Measurements from ENCODE around the gene KRTAP13-4.

Gene KRTAP13-4, protein sequence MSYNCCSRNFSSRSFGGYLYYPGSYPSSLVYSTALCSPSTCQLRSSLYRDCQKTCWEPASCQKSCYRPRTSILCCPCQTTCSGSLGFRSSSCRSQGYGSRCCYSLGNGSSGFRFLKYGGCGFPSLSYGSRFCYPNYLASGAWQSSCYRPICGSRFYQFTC

DNA sequence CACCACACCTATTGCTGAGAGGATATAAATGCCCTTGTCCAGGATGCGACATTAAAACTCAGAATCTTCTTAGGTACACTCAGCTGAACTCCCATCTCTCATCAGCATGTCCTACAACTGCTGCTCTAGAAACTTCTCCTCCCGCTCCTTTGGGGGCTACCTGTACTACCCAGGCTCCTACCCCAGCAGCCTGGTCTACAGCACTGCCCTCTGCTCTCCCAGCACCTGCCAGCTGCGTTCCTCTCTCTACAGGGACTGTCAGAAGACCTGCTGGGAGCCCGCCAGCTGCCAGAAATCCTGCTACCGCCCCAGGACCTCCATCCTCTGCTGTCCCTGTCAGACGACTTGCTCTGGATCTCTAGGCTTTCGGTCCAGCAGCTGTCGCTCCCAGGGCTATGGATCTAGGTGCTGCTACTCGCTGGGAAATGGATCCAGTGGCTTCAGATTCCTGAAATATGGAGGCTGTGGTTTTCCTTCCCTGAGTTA is at the start of gene KRTAP13-4:
Gene KRTAP13-4, plus strand, starts transcription at position 51 of the 486 bp plus-strand sequence. Its CDS starts 56 bp downstream, at position 107.
- Histone ChIP-seq H3K79me2 (ENCODE audit: control insufficient read depth, low read length) (no peaks in the 10 kb centered on the region), H4K20me1 (ENCODE audit: control insufficient read depth, insufficient read depth, low read depth, low read length) (no peaks in the 10 kb centered on the region), H3K4me1 (ENCODE audit: control insufficient read depth, low read length) (no peaks in the 10 kb centered on the region), H3K9me3 (ENCODE audit: control insufficient read depth, insufficient read depth, low read length) (no peaks in the 10 kb centered on the region), H3K4me2 (ENCODE audit: low read length) (no peak within 1 kb of the TSS), H3K4me3 (ENCODE audit: low read length) (no peak within 1 kb of the TSS), H3K27ac (ENCODE audit: low read depth, low read length) (no peak within 1 kb of the TSS), H3F3A (ENCODE audit: control insufficient read depth, insufficient read depth) (no peaks in the 10 kb centered on the region), H3K36me3 (ENCODE audit: control insufficient read depth, low read length) (no peaks in the 10 kb centered on the region), H3K27me3 (ENCODE audit: control insufficient read depth, low read length) (no peaks in the 10 kb centered on the region), H3K9me2 (replicated peaks; ENCODE audit: control insufficient read depth, low read length) (no peaks in the 10 kb centered on the region)
- TF ChIP-seq, protein P1, sequence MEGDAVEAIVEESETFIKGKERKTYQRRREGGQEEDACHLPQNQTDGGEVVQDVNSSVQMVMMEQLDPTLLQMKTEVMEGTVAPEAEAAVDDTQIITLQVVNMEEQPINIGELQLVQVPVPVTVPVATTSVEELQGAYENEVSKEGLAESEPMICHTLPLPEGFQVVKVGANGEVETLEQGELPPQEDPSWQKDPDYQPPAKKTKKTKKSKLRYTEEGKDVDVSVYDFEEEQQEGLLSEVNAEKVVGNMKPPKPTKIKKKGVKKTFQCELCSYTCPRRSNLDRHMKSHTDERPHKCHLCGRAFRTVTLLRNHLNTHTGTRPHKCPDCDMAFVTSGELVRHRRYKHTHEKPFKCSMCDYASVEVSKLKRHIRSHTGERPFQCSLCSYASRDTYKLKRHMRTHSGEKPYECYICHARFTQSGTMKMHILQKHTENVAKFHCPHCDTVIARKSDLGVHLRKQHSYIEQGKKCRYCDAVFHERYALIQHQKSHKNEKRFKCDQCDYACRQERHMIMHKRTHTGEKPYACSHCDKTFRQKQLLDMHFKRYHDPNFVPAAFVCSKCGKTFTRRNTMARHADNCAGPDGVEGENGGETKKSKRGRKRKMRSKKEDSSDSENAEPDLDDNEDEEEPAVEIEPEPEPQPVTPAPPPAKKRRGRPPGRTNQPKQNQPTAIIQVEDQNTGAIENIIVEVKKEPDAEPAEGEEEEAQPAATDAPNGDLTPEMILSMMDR (IDR thresholded peaks at IDR 0.05; ENCODE audit: low read depth, low read length, poor library complexity, severe bottlenecking) = no peak
- TF ChIP-seq EZH2phosphoT487 (IDR thresholded peaks at IDR 0.05; ENCODE audit: borderline replicate concordance, low read length) = no peak

DNA sequence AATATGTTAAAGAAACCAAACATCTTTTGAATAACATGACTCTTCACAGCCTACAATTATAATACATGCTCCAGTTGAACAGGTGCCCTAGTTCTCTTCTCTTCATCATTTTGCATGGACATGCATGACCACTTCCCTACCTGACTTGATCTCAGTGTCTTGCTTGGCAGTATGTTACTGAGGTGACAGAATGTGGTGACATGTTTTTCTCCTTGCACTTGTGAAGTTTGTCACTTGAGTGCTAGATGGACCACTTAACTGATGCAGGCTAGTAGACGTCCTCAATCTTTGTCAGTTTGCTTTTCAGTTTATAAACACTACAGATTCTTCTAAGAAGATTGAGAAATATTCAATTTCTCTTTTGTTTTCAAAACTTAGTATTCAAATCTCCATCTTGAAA is 47.8 kb upstream of the KRTAP13-4 start:
- no peaks in the 10 kb centered on the region for H3K9me3 ChIP-seq (ENCODE audit: control insufficient read depth, insufficient read depth, low read length)
- no peaks in the 10 kb centered on the region for H3K4me1 ChIP-seq (ENCODE audit: control insufficient read depth, low read length)
- H3K9me2 ChIP-seq (replicated peaks; ENCODE audit: control insufficient read depth, low read length) = no peaks in the 10 kb centered on the region
- no peaks in the 10 kb centered on the region for H3K36me3 ChIP-seq (ENCODE audit: control insufficient read depth, low read length)
- no peaks in the 10 kb centered on the region for H4K20me1 ChIP-seq (ENCODE audit: control insufficient read depth, insufficient read depth, low read depth, low read length)
- no peaks in the 10 kb centered on the region for H3K27me3 ChIP-seq (ENCODE audit: control insufficient read depth, low read length)
- no peaks in the 10 kb centered on the region for H3F3A ChIP-seq (ENCODE audit: control insufficient read depth, insufficient read depth)
- H3K79me2 ChIP-seq (ENCODE audit: control insufficient read depth, low read length) = no peaks in the 10 kb centered on the region
- TF ChIP-seq, protein P1 (IDR thresholded peaks at IDR 0.05; ENCODE audit: low read depth, low read length, poor library complexity, severe bottlenecking) = no peak
- no peak for TF ChIP-seq EZH2phosphoT487 (IDR thresholded peaks at IDR 0.05; ENCODE audit: borderline replicate concordance, low read length)
- H3K27ac ChIP-seq (ENCODE audit: low read depth, low read length) = no peak overlapping the region
- no peak overlapping the region for H3K4me3 ChIP-seq (ENCODE audit: low read length)
- no peak overlapping the region for H3K4me2 ChIP-seq (ENCODE audit: low read length)

DNA sequence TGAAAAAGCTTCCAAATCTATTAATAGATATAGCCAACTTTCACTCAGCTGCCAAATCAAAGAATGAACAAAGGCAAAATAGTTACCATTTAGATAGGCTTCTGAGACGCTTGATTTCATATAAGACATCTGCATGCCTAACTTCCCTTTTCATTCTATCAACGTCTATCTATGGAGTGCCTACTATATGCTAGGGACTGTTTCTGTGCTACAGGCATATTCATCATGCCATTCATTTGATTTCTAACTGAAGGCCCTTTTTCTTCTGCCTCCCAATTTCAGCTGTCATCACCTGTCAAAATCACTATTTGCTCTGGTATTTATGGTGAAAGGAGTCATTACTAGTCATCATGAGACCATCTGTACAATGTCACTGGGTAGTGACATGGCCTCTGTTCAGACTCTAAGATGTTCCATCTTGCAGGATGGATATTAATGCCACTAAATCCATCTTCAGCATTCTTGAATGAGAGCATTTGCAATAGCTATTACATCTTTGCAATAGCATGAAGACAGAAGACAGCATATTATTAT is 38.5 kb upstream of the KRTAP13-4 start:
- Histone ChIP-seq H3K9me3 (ENCODE audit: control insufficient read depth, insufficient read depth, low read length) (no peaks in the 10 kb centered on the region), H3K4me2 (ENCODE audit: low read length) (no peak overlapping the region), H3K4me1 (ENCODE audit: control insufficient read depth, low read length) (no peaks in the 10 kb centered on the region), H3K36me3 (ENCODE audit: control insufficient read depth, low read length) (no peaks in the 10 kb centered on the region), H3K79me2 (ENCODE audit: control insufficient read depth, low read length) (no peaks in the 10 kb centered on the region), H3K27ac (ENCODE audit: low read depth, low read length) (no peak overlapping the region), H3K9me2 (replicated peaks; ENCODE audit: control insufficient read depth, low read length) (no peaks in the 10 kb centered on the region), H3K27me3 (ENCODE audit: control insufficient read depth, low read length) (no peaks in the 10 kb centered on the region), H3K4me3 (ENCODE audit: low read length) (no peak overlapping the region), H3F3A (ENCODE audit: control insufficient read depth, insufficient read depth) (no peaks in the 10 kb centered on the region), H4K20me1 (ENCODE audit: control insufficient read depth, insufficient read depth, low read depth, low read length) (no peaks in the 10 kb centered on the region)
- TF ChIP-seq, protein P1 (IDR thresholded peaks at IDR 0.05; ENCODE audit: low read depth, low read length, poor library complexity, severe bottlenecking) = no peak
- TF ChIP-seq EZH2phosphoT487 (IDR thresholded peaks at IDR 0.05; ENCODE audit: borderline replicate concordance, low read length) = no peak
